Smooth muscle cell (in vitro differentiated cells): ENCODE data around the gene ZEB2. TPM values are rescaled to one million over a fixed set of nuclear protein-coding genes. Genes with fewer than 3 reads are reported as not detected.

Source experiments
- DNase-seq: peaks from one replicate; lab custom pipeline; 2025; ENCODE audit not compliant: unreplicated experiment; lab: John Stamatoyannopoulos, UW
- H2AFZ ChIP-seq: fragments of 200-600 bp; sonication (generic); 2 replicates; pipeline ENCODE4 v1.6.0; 2016; ENCODE audit warnings: antibody characterized with exemption, low read depth, mild to moderate bottlenecking
- H3F3A ChIP-seq: fragments of 200-600 bp; sonication (generic); 2 replicates; pipeline ENCODE4 v1.6.0; 2017; ENCODE audit warnings: antibody characterized with exemption, low read depth
- H3K27ac ChIP-seq: fragments of 200-600 bp; sonication (generic); 2 replicates; pipeline ENCODE4 v1.5.1; 2016; ENCODE audit warnings: low read depth, mild to moderate bottlenecking
- H3K27me3 ChIP-seq: fragments of 200-600 bp; sonication (generic); 2 replicates; pipeline ENCODE4 v1.6.1; 2016; ENCODE audit warnings: low read depth, mild to moderate bottlenecking
- H3K36me3 ChIP-seq: fragments of 200-600 bp; sonication (generic); 2 replicates; pipeline ENCODE4 v1.5.1; 2016; ENCODE audit warnings: low read depth
- H3K4me1 ChIP-seq: fragments of 200-600 bp; sonication (generic); 2 replicates; pipeline ENCODE4 v1.5.1; 2016; ENCODE audit warnings: low read depth
- H3K4me2 ChIP-seq: fragments of 200-600 bp; sonication (generic); 2 replicates; pipeline ENCODE4 v1.6.0; 2016; ENCODE audit warnings: mild to moderate bottlenecking
- H3K4me3 ChIP-seq: fragments of 200-600 bp; sonication (generic); 2 replicates; pipeline ENCODE4 v1.5.1; 2016; ENCODE audit warnings: mild to moderate bottlenecking
- H3K79me2 ChIP-seq: fragments of 200-600 bp; sonication (generic); 2 replicates; pipeline ENCODE4 v1.6.0; 2016; ENCODE audit warnings: low read depth, mild to moderate bottlenecking
- H3K9ac ChIP-seq: fragments of 200-600 bp; sonication (generic); 2 replicates; pipeline ENCODE4 v1.6.0; 2016; ENCODE audit warnings: low read depth
- H3K9me3 ChIP-seq: fragments of 200-600 bp; sonication (generic); replicated peaks from 2 replicates; pipeline ENCODE4 v1.5.1; 2016; ENCODE audit warnings: low read depth
- H4K20me1 ChIP-seq: fragments of 200-600 bp; sonication (generic); 2 replicates; pipeline ENCODE4 v1.6.0; 2016; ENCODE audit warnings: low read depth
- WGBS: methylation state at CpG from one replicate; pipeline ENCODE4 v1.1.7; 2016; ENCODE audit warnings: low lambda C conversion rate; 5-methylcytosine and 5-hydroxymethylcytosine counted together
- polyA plus RNA-seq: library from polyadenylated mRNA; unstranded; fragments of >200 nt; fragmentation: Nextera tagmentation; extraction: Ambion mirVana; gene quantifications from 2 replicates; pipeline ENCODE4 v1.2.1, GENCODE V29; 2016
- total RNA-seq: library from RNA; depleted of rRNA; stranded (reverse); fragments of >200 nt; gene quantifications from 2 replicates; pipeline ENCODE4 v1.2.3, GENCODE V29; 2014
- TF ChIP-seq, protein P1 (sequence below): fragments of 200-600 bp; sonication (generic); IDR thresholded peaks from 2 replicates; pipeline ENCODE4 v1.5.1; 2017; ENCODE audit warnings: borderline replicate concordance, mild to moderate bottlenecking, antibody characterized with exemption; ENCODE audit not compliant: insufficient read depth, poor library complexity, severe bottlenecking

ZEB2 gene
- total and polyA plus RNA-seq, 2 experiments from 2014 or later, result 67.5 to 148 TPM

DNA sequence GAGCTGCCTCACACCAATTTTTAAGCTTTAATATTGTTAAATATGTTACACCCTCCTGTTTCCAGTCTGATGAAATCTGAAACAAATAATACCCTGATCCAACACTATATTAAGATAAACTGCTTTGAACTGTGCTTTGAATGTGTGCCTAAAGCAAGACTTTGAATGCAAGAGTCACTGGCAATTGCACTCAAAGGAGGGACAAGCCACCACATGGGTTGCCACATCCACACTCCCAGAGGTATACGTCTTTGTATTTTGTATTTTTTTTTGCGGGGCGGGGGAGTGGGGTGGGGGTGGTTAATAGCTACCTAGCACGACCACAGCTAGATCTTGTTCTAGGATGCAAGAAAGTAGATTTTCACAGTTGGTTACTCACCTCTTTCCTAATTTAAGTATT is 1.8 kb upstream of the ZEB2 start:
- H3K27ac ChIP-seq, result peak overlapping the region; percentile 64
- H3K79me2 ChIP-seq, result peaks cover 51% of the 10 kb centered on the region
- H3F3A ChIP-seq, result peaks cover 14% of the 10 kb centered on the region
- no peaks in the 10 kb centered on the region for H3K9me3 ChIP-seq
- TF ChIP-seq, protein P1, sequence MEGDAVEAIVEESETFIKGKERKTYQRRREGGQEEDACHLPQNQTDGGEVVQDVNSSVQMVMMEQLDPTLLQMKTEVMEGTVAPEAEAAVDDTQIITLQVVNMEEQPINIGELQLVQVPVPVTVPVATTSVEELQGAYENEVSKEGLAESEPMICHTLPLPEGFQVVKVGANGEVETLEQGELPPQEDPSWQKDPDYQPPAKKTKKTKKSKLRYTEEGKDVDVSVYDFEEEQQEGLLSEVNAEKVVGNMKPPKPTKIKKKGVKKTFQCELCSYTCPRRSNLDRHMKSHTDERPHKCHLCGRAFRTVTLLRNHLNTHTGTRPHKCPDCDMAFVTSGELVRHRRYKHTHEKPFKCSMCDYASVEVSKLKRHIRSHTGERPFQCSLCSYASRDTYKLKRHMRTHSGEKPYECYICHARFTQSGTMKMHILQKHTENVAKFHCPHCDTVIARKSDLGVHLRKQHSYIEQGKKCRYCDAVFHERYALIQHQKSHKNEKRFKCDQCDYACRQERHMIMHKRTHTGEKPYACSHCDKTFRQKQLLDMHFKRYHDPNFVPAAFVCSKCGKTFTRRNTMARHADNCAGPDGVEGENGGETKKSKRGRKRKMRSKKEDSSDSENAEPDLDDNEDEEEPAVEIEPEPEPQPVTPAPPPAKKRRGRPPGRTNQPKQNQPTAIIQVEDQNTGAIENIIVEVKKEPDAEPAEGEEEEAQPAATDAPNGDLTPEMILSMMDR, result no peak
- no peaks in the 10 kb centered on the region for H3K36me3 ChIP-seq
- WGBS, result 14% methylated on average over 4 of the region's 4 CpGs
- H4K20me1 ChIP-seq, result no peaks in the 10 kb centered on the region
- DNase-seq, result no peak
- peak overlapping the region; percentile 91 for H3K4me2 ChIP-seq
- peak overlapping the region; percentile 8 for H2AFZ ChIP-seq
- peak overlapping the region; percentile 24 for H3K9ac ChIP-seq
- peaks cover 36% of the 10 kb centered on the region for H3K4me1 ChIP-seq
- H3K4me3 ChIP-seq, result peak overlapping the region; percentile 82
- H3K27me3 ChIP-seq, result no peaks in the 10 kb centered on the region

DNA sequence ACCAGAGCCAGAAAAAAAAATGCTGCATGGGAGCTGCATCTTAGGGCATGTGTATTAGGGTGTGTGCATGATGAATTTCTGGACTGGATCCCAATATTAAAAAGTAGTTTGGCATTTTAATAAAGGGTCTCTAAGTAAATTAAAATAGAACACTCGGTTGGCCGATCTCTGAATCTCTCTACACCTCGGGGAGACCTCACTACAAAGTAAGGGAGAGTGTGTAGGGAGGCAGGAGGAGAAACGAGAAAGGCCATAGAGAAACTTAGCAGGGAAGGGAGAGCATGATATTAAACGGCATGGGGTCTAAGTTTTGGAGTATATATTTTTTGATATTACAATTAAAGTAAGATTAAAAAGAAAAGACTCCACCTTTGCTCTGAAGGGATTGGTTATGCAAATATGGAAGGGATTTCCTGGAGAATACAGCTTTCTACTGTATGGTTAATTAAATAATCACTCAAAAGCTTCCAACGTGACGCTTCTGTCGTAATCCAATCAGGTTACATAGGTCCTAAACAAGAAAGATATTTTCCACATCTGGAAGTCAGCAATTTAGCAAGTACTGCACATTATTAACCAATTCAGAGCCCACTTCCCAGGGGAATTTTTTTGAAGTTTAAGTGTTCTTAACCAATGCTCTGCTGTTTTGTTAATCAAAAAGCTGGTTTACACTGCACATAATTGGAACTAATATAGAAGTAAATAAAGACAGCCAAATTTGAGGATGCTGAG is 1.0 kb upstream of the ZEB2 start:
- TF ChIP-seq, protein P1, result no peak
- Histone ChIP-seq H3K36me3 (no peaks in the 10 kb centered on the region), H3F3A (peaks cover 14% of the 10 kb centered on the region), H2AFZ (peak overlapping the region; percentile 8), H3K79me2 (peaks cover 59% of the 10 kb centered on the region), H3K4me2 (peak overlapping the region; percentile 91), H3K9me3 (no peaks in the 10 kb centered on the region), H4K20me1 (no peaks in the 10 kb centered on the region), H3K4me1 (peaks cover 36% of the 10 kb centered on the region), H3K4me3 (peak overlapping the region; percentile 82), H3K27ac (peak overlapping the region; percentile 64), H3K9ac (peak overlapping the region; percentile 24), H3K27me3 (no peaks in the 10 kb centered on the region)
- 8% methylated on average over 8 of the region's 8 CpGs for WGBS
- DNase-seq, result no peak

DNA sequence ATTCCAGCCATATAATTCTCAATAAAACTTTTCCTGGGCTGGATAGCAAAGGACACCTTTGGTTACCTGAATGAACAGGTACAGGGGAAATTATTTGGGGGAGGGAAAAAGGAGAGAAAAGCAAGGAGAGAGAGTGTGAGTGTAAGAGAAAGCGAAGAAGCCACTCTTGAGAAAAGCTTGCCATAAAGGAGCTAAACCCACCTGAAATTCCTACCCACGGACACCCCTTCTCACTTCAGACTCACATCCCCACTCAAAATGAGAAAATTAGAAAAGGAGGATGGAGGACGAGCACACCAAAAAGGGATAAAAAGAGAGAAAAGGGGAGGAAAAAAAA is 354 bp downstream of the ZEB2 start:
- Histone ChIP-seq H2AFZ (peak overlapping the region; percentile 42), H3K4me3 (peak overlapping the region; percentile 82), H3K9ac (peak overlapping the region; percentile 98), H3K79me2 (peaks cover 70% of the 10 kb centered on the region), H3K27ac (peak overlapping the region; percentile 98), H3K36me3 (no peaks in the 10 kb centered on the region), H3F3A (peaks cover 25% of the 10 kb centered on the region), H3K9me3 (no peaks in the 10 kb centered on the region), H4K20me1 (peaks cover 8% of the 10 kb centered on the region), H3K27me3 (no peaks in the 10 kb centered on the region), H3K4me1 (peaks cover 33% of the 10 kb centered on the region), H3K4me2 (peak overlapping the region; percentile 91)
- WGBS, result 0% methylated on average over 3 of the region's 3 CpGs
- no peak for DNase-seq
- TF ChIP-seq, protein P1, result no peak
